ENCODE measurements around the gene ZDHHC8.

Gene ZDHHC8

DNA sequence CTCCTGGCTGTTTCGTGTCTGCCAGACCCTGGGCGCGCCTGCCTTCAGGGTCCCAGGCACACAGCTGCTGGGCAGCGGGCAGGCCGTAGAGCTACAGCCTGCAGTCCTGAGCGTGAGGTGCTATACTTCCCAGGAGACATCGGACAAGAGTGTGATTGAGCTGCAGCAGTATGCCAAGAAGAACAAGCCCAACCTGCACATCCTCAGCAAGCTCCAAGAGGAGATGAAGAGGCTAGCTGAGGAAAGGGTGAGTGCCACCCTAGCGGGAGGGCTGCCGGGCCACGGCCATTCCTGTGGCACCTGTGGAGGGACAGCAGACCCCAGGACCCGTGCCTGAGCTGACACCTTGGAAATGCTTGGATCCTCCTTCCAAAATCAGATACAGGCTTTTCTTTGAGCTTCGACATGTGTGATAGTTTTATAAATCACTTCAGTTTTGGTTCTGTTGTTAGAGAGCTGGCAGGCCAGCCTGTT is 22.8 kb upstream of the ZDHHC8 start:
- H2BK5ac ChIP-seq (ENCODE audit: low read length): no peak overlapping the region
- H3K27me3 ChIP-seq (ENCODE audit: control insufficient read depth in 3 of 3, insufficient read depth in 3 of 3, low read depth in 1 of 3, low read length in 3 of 3): no peaks in the 10 kb centered on the region
- peaks cover 29% of the 10 kb centered on the region for H3K79me1 ChIP-seq (ENCODE audit: low read depth, low read length)
- no peak overlapping the region for H3K14ac ChIP-seq (ENCODE audit: low read length)
- H4K91ac ChIP-seq (ENCODE audit: low read depth, low read length, poor library complexity): no peak overlapping the region
- H3K27ac ChIP-seq (replicated peaks; ENCODE audit: low read length): peak overlapping the region; percentile 6
- no peak overlapping the region for H2AFZ ChIP-seq (ENCODE audit: low read length)
- no peak overlapping the region for H3K9ac ChIP-seq (ENCODE audit: low read depth, low read length, poor library complexity)
- H3K18ac ChIP-seq (ENCODE audit: low read length): no peak overlapping the region
- H3K4me2 ChIP-seq (ENCODE audit: insufficient read depth, low read length, poor library complexity, severe bottlenecking): no peak overlapping the region
- H3K36me3 ChIP-seq (replicated peaks in 1 of 2; ENCODE audit: control insufficient read depth in 2 of 2, insufficient read depth in 2 of 2, low read length in 2 of 2): peaks cover 88 to 98% of the 10 kb centered on the region in 2 donors
- H4K8ac ChIP-seq (ENCODE audit: low read depth, low read length): no peak overlapping the region
- no peak overlapping the region for H3K4me3 ChIP-seq (ENCODE audit: low read length in 2 of 2)
- no CpG with 5 or more reads among the region's 12 CpGs for WGBS, 2 donors (ENCODE audit: extremely low coverage in 2 of 2, insufficient read length in 2 of 2, insufficient replicate concordance in 1 of 2)
- peak overlapping the region; percentile 85 for H3K23ac ChIP-seq (ENCODE audit: low read depth, low read length, poor library complexity)
- no peak overlapping the region for H2BK120ac ChIP-seq (ENCODE audit: low read depth, low read length)
- H2BK15ac ChIP-seq (ENCODE audit: low read length): no peak overlapping the region
- H2AK5ac ChIP-seq (ENCODE audit: low read depth, low read length): no peak overlapping the region
- no peak for DNase-seq (ENCODE audit: low spot score)
- peaks cover 0 to 2% of the 10 kb centered on the region in 2 donors for H3K9me3 ChIP-seq (replicated peaks in 1 of 2; ENCODE audit: control insufficient read depth in 2 of 2, insufficient read depth in 1 of 2, low read depth in 1 of 2, low read length in 2 of 2)
- no peak overlapping the region for H3K4ac ChIP-seq (ENCODE audit: low read length)
- H3K4me1 ChIP-seq (ENCODE audit: control insufficient read depth in 2 of 2, insufficient read depth in 1 of 2, low read depth in 1 of 2, low read length in 2 of 2): no peaks in the 10 kb centered on the region
- H2BK12ac ChIP-seq (ENCODE audit: low read length): no peak overlapping the region

DNA sequence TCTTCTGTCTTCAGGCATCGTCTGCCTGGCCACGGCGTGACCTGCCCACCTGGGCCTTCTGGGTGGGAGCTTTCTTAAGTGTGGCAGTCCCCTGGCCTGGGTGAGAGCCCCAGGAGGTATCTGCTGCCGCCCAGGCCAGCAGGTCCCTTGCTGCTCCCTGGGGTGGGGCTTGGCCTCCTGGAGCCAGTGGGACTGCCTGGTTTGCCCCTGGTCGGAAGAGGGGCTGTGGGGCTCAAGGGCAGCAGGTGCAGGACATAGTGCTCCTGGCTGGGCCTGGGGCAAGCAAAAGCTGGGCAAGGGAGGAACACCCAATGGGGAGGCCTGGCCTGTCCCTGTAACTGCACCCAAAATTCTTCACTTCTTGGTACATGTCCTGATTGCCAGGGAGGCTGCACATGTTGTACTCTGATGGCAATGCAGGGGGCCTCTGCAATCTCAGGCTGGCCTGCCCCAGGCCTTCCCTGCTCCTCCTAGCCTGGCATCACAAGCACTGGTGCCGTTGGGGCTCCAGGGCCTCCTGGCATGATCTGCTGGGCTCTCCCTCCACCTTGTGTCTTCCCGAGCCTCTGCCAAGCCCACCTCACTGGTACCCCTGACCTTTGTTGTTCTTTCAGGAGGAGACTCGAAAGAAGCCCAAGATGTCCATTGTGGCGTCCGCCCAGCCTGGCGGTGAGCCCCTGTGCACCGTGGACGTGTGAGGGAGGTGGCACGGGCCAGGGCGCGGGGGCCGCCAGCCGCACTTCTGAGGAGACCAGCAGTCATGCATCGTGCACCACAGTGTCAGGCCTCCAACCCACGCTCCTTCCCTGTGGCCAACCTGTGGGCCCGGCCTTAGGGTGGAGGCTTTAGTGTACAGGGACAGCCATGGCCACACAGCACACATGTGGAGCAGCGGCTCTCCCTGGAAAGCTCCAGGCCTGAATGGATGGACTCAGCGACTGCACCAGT is 21.9 kb upstream of the ZDHHC8 start:
- WGBS, 2 donors (ENCODE audit: extremely low coverage in 2 of 2, insufficient read length in 2 of 2, insufficient replicate concordance in 1 of 2): no CpG with 5 or more reads among the region's 23 CpGs
- peaks cover 91 to 100% of the 10 kb centered on the region in 2 donors for H3K36me3 ChIP-seq (replicated peaks in 1 of 2; ENCODE audit: control insufficient read depth in 2 of 2, insufficient read depth in 2 of 2, low read length in 2 of 2)

DNA sequence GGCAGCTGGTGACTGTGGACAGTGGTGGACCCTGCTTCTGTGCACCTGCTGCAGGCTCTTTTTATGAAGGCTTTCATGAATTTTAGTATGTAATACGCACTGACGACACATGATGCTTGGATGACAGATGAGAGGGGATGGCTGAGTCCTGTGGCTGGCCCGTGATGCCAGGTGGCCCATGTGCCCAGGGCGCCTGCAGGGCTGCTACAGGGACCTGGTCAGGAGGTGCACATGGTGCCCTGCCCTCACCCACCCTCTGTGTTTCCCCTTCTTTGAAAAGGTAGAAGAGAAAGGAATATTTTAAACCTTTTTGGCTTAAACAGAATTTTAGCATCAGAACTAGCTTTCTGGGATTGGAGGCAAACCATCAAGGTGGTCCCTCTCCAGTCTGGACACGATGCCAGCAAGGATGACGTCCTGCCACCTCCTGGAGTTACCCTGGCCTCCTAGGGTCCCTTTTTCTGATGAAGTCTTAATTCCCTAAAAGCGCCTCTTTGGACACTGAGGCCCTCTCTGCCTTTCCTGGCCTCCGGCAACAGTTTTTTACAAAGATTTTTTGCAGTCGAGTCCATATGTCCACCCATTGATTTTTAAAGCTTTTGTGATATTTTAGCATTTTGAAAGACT is 21.1 kb upstream of the ZDHHC8 start:
- Histone ChIP-seq H3K14ac (ENCODE audit: low read length) (no peak overlapping the region), H2BK120ac (ENCODE audit: low read depth, low read length) (no peak overlapping the region), H3K4ac (ENCODE audit: low read length) (no peak overlapping the region), H3K27ac (replicated peaks; ENCODE audit: low read length) (no peak overlapping the region), H4K91ac (ENCODE audit: low read depth, low read length, poor library complexity) (no peak overlapping the region), H3K4me3 (ENCODE audit: low read length in 2 of 2) (no peak overlapping the region), H2BK5ac (ENCODE audit: low read length) (no peak overlapping the region), H2BK15ac (ENCODE audit: low read length) (no peak overlapping the region), H3K4me1 (ENCODE audit: control insufficient read depth in 2 of 2, insufficient read depth in 1 of 2, low read depth in 1 of 2, low read length in 2 of 2) (no peaks in the 10 kb centered on the region), H3K9me3 (replicated peaks in 1 of 2; ENCODE audit: control insufficient read depth in 2 of 2, insufficient read depth in 1 of 2, low read depth in 1 of 2, low read length in 2 of 2) (no peaks in the 10 kb centered on the region), H3K4me2 (ENCODE audit: insufficient read depth, low read length, poor library complexity, severe bottlenecking) (no peak overlapping the region), H2AK5ac (ENCODE audit: low read depth, low read length) (no peak overlapping the region), H3K27me3 (ENCODE audit: control insufficient read depth in 3 of 3, insufficient read depth in 3 of 3, low read depth in 1 of 3, low read length in 3 of 3) (no peaks in the 10 kb centered on the region), H2AFZ (ENCODE audit: low read length) (no peak overlapping the region), H2BK12ac (ENCODE audit: low read length) (no peak overlapping the region), H3K36me3 (replicated peaks in 1 of 2; ENCODE audit: control insufficient read depth in 2 of 2, insufficient read depth in 2 of 2, low read length in 2 of 2) (peaks cover 90 to 100% of the 10 kb centered on the region in 2 donors), H4K8ac (ENCODE audit: low read depth, low read length) (no peak overlapping the region), H3K18ac (ENCODE audit: low read length) (no peak overlapping the region), H3K79me1 (ENCODE audit: low read depth, low read length) (peaks cover 27% of the 10 kb centered on the region), H3K23ac (ENCODE audit: low read depth, low read length, poor library complexity) (peak overlapping the region; percentile 95), H3K9ac (ENCODE audit: low read depth, low read length, poor library complexity) (no peak overlapping the region)
- DNase-seq (ENCODE audit: low spot score): no peak
- no CpG with 5 or more reads among the region's 9 CpGs for WGBS, 2 donors (ENCODE audit: extremely low coverage in 2 of 2, insufficient read length in 2 of 2, insufficient replicate concordance in 1 of 2)

More for the DNA sequence above, 21.9 kb upstream of the ZDHHC8 start:
- H2AFZ ChIP-seq (ENCODE audit: low read length): no peak overlapping the region
- H3K18ac ChIP-seq (ENCODE audit: low read length): no peak overlapping the region
- no peak overlapping the region for H2BK12ac ChIP-seq (ENCODE audit: low read length)
- DNase-seq (ENCODE audit: low spot score): no peak
- no peak overlapping the region for H3K14ac ChIP-seq (ENCODE audit: low read length)
- H2BK5ac ChIP-seq (ENCODE audit: low read length): no peak overlapping the region
- no peak overlapping the region for H3K4me2 ChIP-seq (ENCODE audit: insufficient read depth, low read length, poor library complexity, severe bottlenecking)
- H3K9ac ChIP-seq (ENCODE audit: low read depth, low read length, poor library complexity): no peak overlapping the region
- peaks cover 0 to under 1% of the 10 kb centered on the region in 2 donors for H3K9me3 ChIP-seq (replicated peaks in 1 of 2; ENCODE audit: control insufficient read depth in 2 of 2, insufficient read depth in 1 of 2, low read depth in 1 of 2, low read length in 2 of 2)
- peak overlapping the region; percentile 65 for H4K8ac ChIP-seq (ENCODE audit: low read depth, low read length)
- no peak overlapping the region for H2AK5ac ChIP-seq (ENCODE audit: low read depth, low read length)
- H3K79me1 ChIP-seq (ENCODE audit: low read depth, low read length): peaks cover 28% of the 10 kb centered on the region
- no peaks in the 10 kb centered on the region for H3K4me1 ChIP-seq (ENCODE audit: control insufficient read depth in 2 of 2, insufficient read depth in 1 of 2, low read depth in 1 of 2, low read length in 2 of 2)
- H3K4me3 ChIP-seq (ENCODE audit: low read length in 2 of 2): no peak overlapping the region
- H2BK15ac ChIP-seq (ENCODE audit: low read length): no peak overlapping the region
- no peak overlapping the region for H4K91ac ChIP-seq (ENCODE audit: low read depth, low read length, poor library complexity)
- H3K27me3 ChIP-seq (ENCODE audit: control insufficient read depth in 3 of 3, insufficient read depth in 3 of 3, low read depth in 1 of 3, low read length in 3 of 3): no peaks in the 10 kb centered on the region
- H3K27ac ChIP-seq (replicated peaks; ENCODE audit: low read length): no peak overlapping the region
- H3K23ac ChIP-seq (ENCODE audit: low read depth, low read length, poor library complexity): peak overlapping the region; percentile 95
- no peak overlapping the region for H3K4ac ChIP-seq (ENCODE audit: low read length)
- no peak overlapping the region for H2BK120ac ChIP-seq (ENCODE audit: low read depth, low read length)
